Nephron progenitor cell (in vitro differentiated cells): ENCODE measurements around the gene FAM110D.
A peak's percentile ranks its signal among the peaks of the same experiment; 100 is the strongest.

ENCODE experiments used
- DNase-seq: peaks from one replicate; pipeline ENCODE4 v3.0.0; 2021
- H3K27ac Mint-ChIP-seq: 2 replicates; pipeline ENCODE4 v1.8.0; 2021; ENCODE audit warnings: mild to moderate bottlenecking, moderate library complexity, mixed read lengths
- H3K27me3 Mint-ChIP-seq: 2 replicates; pipeline ENCODE4 v1.8.0; 2021; ENCODE audit warnings: mild to moderate bottlenecking, low read depth, mixed read lengths; ENCODE audit not compliant: poor library complexity
- H3K36me3 Mint-ChIP-seq: 2 replicates; pipeline ENCODE4 v1.8.0; 2021; ENCODE audit warnings: low read depth, mixed read lengths
- H3K4me1 Mint-ChIP-seq: 2 replicates; pipeline ENCODE4 v1.8.0; 2021; ENCODE audit warnings: mixed read lengths
- H3K4me3 Mint-ChIP-seq: 2 replicates; pipeline ENCODE4 v1.8.0; 2021; ENCODE audit warnings: mild to moderate bottlenecking, moderate library complexity, mixed read lengths
- H3K9me3 Mint-ChIP-seq: 2 replicates; pipeline ENCODE4 v1.8.0; 2021; ENCODE audit warnings: mild to moderate bottlenecking, moderate library complexity, mixed read lengths
- CTCF ChIP-seq: fragments of 200-600 bp; sonication (generic); IDR thresholded peaks from 2 replicates; pipeline ENCODE4 v1.5.0; 2021; ENCODE audit warnings: antibody characterized with exemption

The FAM110D gene

GRCh38 chr1:26189331-26189730 lies 30.5 kb downstream of the FAM110D start:
- Mint-ChIP-seq H3K9me3 (no peaks in the 10 kb centered on the region), H3K27ac (peak overlapping the region; percentile 75), H3K4me1 (peaks cover 29% of the 10 kb centered on the region), H3K27me3 (peaks cover 7% of the 10 kb centered on the region), H3K4me3 (no peak overlapping the region), H3K36me3 (no peaks in the 10 kb centered on the region)
- DNase-seq, result peak; percentile 34
- no peak for TF ChIP-seq CTCF

- Mint-ChIP-seq H3K4me1 (peaks cover 29% of the 10 kb centered on the region), H3K27me3 (peaks cover 7% of the 10 kb centered on the region), H3K36me3 (no peaks in the 10 kb centered on the region), H3K27ac (peak overlapping the region; percentile 75), H3K9me3 (no peaks in the 10 kb centered on the region), H3K4me3 (no peak overlapping the region)
- DNase-seq, result no peak
- TF ChIP-seq CTCF, result no peak
Measured at GRCh38 chr1:26189751-26190275, 30.9 kb downstream of the FAM110D start.

- TF ChIP-seq CTCF, result peak; percentile 43
- peaks cover 29% of the 10 kb centered on the region for H3K4me1 Mint-ChIP-seq
- peak; percentile 67 for DNase-seq
- H3K9me3 Mint-ChIP-seq, result no peaks in the 10 kb centered on the region
- H3K27me3 Mint-ChIP-seq, result peaks cover 7% of the 10 kb centered on the region
- H3K36me3 Mint-ChIP-seq, result no peaks in the 10 kb centered on the region
- no peak within 1 kb of the TSS for H3K4me3 Mint-ChIP-seq
- H3K27ac Mint-ChIP-seq, result peak within 1 kb of the TSS; percentile 75
Measured at GRCh38 chr1:26190373-26190987, 31.6 kb downstream of the FAM110D start, which contains the start of gene CATSPER4. Gene CATSPER4, plus strand, starts transcription at chr1:26190602. Its CDS starts 26 bp downstream, at chr1:26190628.

GRCh38 chr1:26191739-26192138 lies 32.9 kb downstream of the FAM110D start:
- Mint-ChIP-seq H3K9me3 (no peaks in the 10 kb centered on the region), H3K4me1 (peaks cover 29% of the 10 kb centered on the region), H3K27ac (peak overlapping the region; percentile 29), H3K4me3 (no peak overlapping the region), H3K27me3 (peaks cover 7% of the 10 kb centered on the region), H3K36me3 (no peaks in the 10 kb centered on the region)
- no peak for DNase-seq
- TF ChIP-seq CTCF, result no peak

GRCh38 chr1:26195805-26196204 lies 36.9 kb downstream of the FAM110D start:
- H3K36me3 Mint-ChIP-seq, result no peaks in the 10 kb centered on the region
- H3K4me3 Mint-ChIP-seq, result no peak overlapping the region
- H3K27me3 Mint-ChIP-seq, result peaks cover 12% of the 10 kb centered on the region
- no peak for TF ChIP-seq CTCF
- peaks cover 25% of the 10 kb centered on the region for H3K4me1 Mint-ChIP-seq
- no peak overlapping the region for H3K27ac Mint-ChIP-seq
- no peaks in the 10 kb centered on the region for H3K9me3 Mint-ChIP-seq
- DNase-seq, result no peak

- Mint-ChIP-seq H3K36me3 (no peaks in the 10 kb centered on the region), H3K4me3 (no peak overlapping the region), H3K9me3 (no peaks in the 10 kb centered on the region), H3K27ac (no peak overlapping the region), H3K4me1 (peaks cover 28% of the 10 kb centered on the region), H3K27me3 (peaks cover 22% of the 10 kb centered on the region)
- no peak for TF ChIP-seq CTCF
- no peak for DNase-seq
Measured at GRCh38 chr1:26197301-26197700, 38.4 kb downstream of the FAM110D start.
